Measurements from ENCODE around the gene LGR4. TPM values are rescaled to one million over a fixed set of nuclear protein-coding genes. Genes with fewer than 3 reads are reported as not detected.

The LGR4 gene
- total and polyA plus RNA-seq, 2 of the 4 experiments (the other 2 are of a cell fraction) = 2.9 to 6.8 TPM

- Histone ChIP-seq H3K4me1 (ENCODE audit: control insufficient read depth, insufficient read depth, low read length) (no peaks in the 10 kb centered on the region), H3K36me3 (ENCODE audit: control insufficient read depth, insufficient read depth, low read length) (no peaks in the 10 kb centered on the region), H4K8ac (ENCODE audit: low read depth in 2 of 2, low read length in 2 of 2) (no peak overlapping the region), H2AFZ (replicated peaks; ENCODE audit: low read length, poor library complexity) (no peak overlapping the region), H3K4me2 (ENCODE audit: low read depth, low read length) (no peak overlapping the region), H2BK120ac (ENCODE audit: low read depth, low read length) (no peak overlapping the region), H4K20me1 (ENCODE audit: insufficient read depth, low read length) (no peaks in the 10 kb centered on the region), H3K4ac (ENCODE audit: low read depth, low read length) (no peak overlapping the region), H4K91ac (ENCODE audit: insufficient read depth, low read depth, low read length) (no peak overlapping the region), H2AK5ac (ENCODE audit: low read depth, low read length) (no peak overlapping the region), H3K9me1 (ENCODE audit: insufficient read depth, low read length) (no peaks in the 10 kb centered on the region), H3K23ac (ENCODE audit: low read depth, low read length) (no peak overlapping the region), H4K5ac (ENCODE audit: low read depth, low read length) (no peak overlapping the region), H3K9ac (ENCODE audit: low read depth, low read length) (no peak overlapping the region), H3K18ac (ENCODE audit: low read depth, low read length) (no peak overlapping the region), H3K56ac (ENCODE audit: extremely low read depth, insufficient read depth, low read length) (no peak overlapping the region), H3K27ac (ENCODE audit: insufficient read depth, low read length) (no peak overlapping the region), H2BK15ac (ENCODE audit: low read depth, low read length) (no peak overlapping the region), H3K27me3 (ENCODE audit: control insufficient read depth, insufficient read depth, low read length) (no peaks in the 10 kb centered on the region), H3K79me1 (ENCODE audit: low read depth in 1 of 2, low read length in 2 of 2) (peaks cover 0 to 9% of the 10 kb centered on the region in 2 experiments; a peak in 1 of 4 replicates), H2AK9ac (replicated peaks; ENCODE audit: low read depth, low read length, poor library complexity) (no peak overlapping the region), H3K14ac (replicated peaks; ENCODE audit: low read depth, low read length) (no peak overlapping the region), H2BK5ac (ENCODE audit: low read depth, low read length, poor library complexity, severe bottlenecking) (no peak overlapping the region), H2BK20ac (ENCODE audit: low read depth, low read length) (no peak overlapping the region), H3K9me3 (ENCODE audit: control insufficient read depth, insufficient read depth, low read length) (no peaks in the 10 kb centered on the region), H3K4me3 (ENCODE audit: insufficient read depth, low read depth, low read length) (no peak overlapping the region)
- intact Hi-C loops (cut with micrococcal nuclease) = no loop called here
- ATAC-seq (ENCODE audit: low read depth) = no peak
- WGBS, 2 experiments (ENCODE audit: extremely low coverage in 2 of 2, insufficient read length in 1 of 2) = 70% methylated on average over 2 of the region's 3 CpGs; no CpG with 5 or more reads in 1 of the 2 experiments
- TF ChIP-seq RCOR1 (IDR thresholded peaks at IDR 0.05; ENCODE audit: insufficient replicate concordance, low read length) = no peak
- ChIA-PET POLR2A (ENCODE audit: unreplicated experiment) (no interaction called here), CTCF (no interaction called here)
- dilution Hi-C loops (cut with HindIII; ENCODE audit: low sequenced_read_pairs, unreplicated experiment) = no loop called here
- no peak for DNase-seq
- in situ Hi-C loops (cut with MboI; ENCODE audit: low sequenced_read_pairs) = no loop called here
- no TSS peak for BruUV-seq (replicated peaks)
Observed at GRCh38 chr11:27452147-27452546, 20.4 kb downstream of the LGR4 start.

Data from IMR-90 (cell line).